HEK293 (cell line): ENCODE data around the gene IGF2BP1.

Source experiments
- SALL2 ChIP-seq: fragments of 450-650 bp; formaldehyde crosslinking; IDR thresholded peaks from 2 replicates; pipeline ENCODE4 v1.5.0; 2017; ENCODE audit warnings: missing biosample characterization, mild to moderate bottlenecking, missing genetic modification characterization, borderline replicate concordance
- ZBTB17 ChIP-seq: fragments of 450-650 bp; formaldehyde crosslinking; IDR thresholded peaks from 2 replicates; pipeline ENCODE4 v1.5.1; 2016; ENCODE audit warnings: missing biosample characterization, missing genetic modification characterization
- ZSCAN30 ChIP-seq: fragments of 450-650 bp; IDR thresholded peaks from 2 replicates; pipeline ENCODE4 v1.5.1; 2018; ENCODE audit warnings: missing biosample characterization, mild to moderate bottlenecking, missing genetic modification characterization, moderate library complexity
- TF ChIP-seq, protein P1 (sequence below): fragments of 450-650 bp; formaldehyde crosslinking; IDR thresholded peaks from 2 replicates; pipeline ENCODE4 v1.5.1; 2016; ENCODE audit warnings: missing biosample characterization, missing genetic modification characterization
- TF ChIP-seq, protein P2 (sequence below): fragments of 450-650 bp; formaldehyde crosslinking; IDR thresholded peaks from 2 replicates; pipeline ENCODE4 v1.5.1; 2016; ENCODE audit warnings: missing biosample characterization, missing genetic modification characterization

DNA sequence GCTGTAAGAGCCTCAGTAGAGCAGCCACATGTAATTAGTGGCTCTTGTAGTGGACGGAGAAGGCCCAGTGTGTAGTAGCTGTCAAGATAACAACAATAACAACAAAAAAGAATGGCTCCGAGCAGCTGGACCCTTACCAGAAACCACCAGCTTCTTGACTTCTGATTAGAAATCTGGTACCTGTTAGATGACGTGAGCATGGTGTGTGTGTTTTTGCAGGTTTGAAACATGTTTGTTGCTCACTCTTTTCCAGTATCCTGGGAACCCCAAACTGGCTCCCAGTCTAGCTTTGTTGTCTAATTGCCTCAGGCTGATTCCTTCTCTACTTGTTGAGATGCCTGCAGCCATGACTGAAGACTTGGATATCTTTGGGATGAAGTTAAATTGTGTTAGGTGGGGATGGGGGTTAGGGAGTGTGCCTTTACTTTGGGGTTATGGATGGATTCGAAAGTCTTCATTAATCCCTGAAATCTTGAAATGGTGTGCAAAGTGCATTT lies 21.0 kb downstream of the IGF2BP1 start:
- TF ChIP-seq, protein P1, sequence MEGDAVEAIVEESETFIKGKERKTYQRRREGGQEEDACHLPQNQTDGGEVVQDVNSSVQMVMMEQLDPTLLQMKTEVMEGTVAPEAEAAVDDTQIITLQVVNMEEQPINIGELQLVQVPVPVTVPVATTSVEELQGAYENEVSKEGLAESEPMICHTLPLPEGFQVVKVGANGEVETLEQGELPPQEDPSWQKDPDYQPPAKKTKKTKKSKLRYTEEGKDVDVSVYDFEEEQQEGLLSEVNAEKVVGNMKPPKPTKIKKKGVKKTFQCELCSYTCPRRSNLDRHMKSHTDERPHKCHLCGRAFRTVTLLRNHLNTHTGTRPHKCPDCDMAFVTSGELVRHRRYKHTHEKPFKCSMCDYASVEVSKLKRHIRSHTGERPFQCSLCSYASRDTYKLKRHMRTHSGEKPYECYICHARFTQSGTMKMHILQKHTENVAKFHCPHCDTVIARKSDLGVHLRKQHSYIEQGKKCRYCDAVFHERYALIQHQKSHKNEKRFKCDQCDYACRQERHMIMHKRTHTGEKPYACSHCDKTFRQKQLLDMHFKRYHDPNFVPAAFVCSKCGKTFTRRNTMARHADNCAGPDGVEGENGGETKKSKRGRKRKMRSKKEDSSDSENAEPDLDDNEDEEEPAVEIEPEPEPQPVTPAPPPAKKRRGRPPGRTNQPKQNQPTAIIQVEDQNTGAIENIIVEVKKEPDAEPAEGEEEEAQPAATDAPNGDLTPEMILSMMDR (tag by site-specific recombination): no peak
- TF ChIP-seq, protein P2, sequence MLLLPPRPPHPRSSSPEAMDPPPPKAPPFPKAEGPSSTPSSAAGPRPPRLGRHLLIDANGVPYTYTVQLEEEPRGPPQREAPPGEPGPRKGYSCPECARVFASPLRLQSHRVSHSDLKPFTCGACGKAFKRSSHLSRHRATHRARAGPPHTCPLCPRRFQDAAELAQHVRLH: no peak
- TF ChIP-seq ZBTB17 (tag by site-specific recombination) (no peak), SALL2 (tag by site-specific recombination) (no peak), ZSCAN30 (no peak)
